ENCODE measurements around the gene SLC5A2. TPM values are rescaled to one million over a fixed set of nuclear protein-coding genes. Genes with fewer than 3 reads are reported as not detected.
A peak's percentile ranks its signal among the peaks of the same experiment; 100 is the strongest.

The SLC5A2 gene
- total and polyA plus RNA-seq, 12 donors: 0.11 to 3.0 (median 1.3) TPM; not detected in 8

- Histone ChIP-seq H3K4me3 (no peak overlapping the region), H3K27ac (no peak overlapping the region), H3K4me1 (replicated peaks in 1 of 2) (peaks cover 7 to 13% of the 10 kb centered on the region in 2 donors), H3K36me3 (replicated peaks in 1 of 2) (peaks cover 0 to 47% of the 10 kb centered on the region in 2 donors), H3K27me3 (no peaks in the 10 kb centered on the region), H3K9me3 (replicated peaks in 1 of 3) (no peaks in the 10 kb centered on the region)
- intact Hi-C loops (cut with DNase I): no loop called here
- TF ChIP-seq POLR2A (IDR thresholded peaks at IDR 0.05): no peak
- no peak for TF ChIP-seq CTCF (IDR thresholded peaks at IDR 0.05)
- DNase-seq: peak in 1 of 7 donors; percentile 6
- 92 to 95% (median 92%) methylated on average over 17 of the region's 17 CpGs for WGBS, 4 donors
Observed at GRCh38 chr16:31464781-31465260, 18.1 kb upstream of the SLC5A2 start.

- TF ChIP-seq CTCF (IDR thresholded peaks at IDR 0.05): no peak
- DNase-seq: no peak
- intact Hi-C loops (cut with DNase I): no loop called here
- H3K4me3 ChIP-seq: no peak overlapping the region
- H3K9me3 ChIP-seq (replicated peaks in 1 of 3): no peaks in the 10 kb centered on the region
- H3K36me3 ChIP-seq (replicated peaks in 1 of 2): peaks cover 0 to 47% of the 10 kb centered on the region in 2 donors
- H3K27me3 ChIP-seq: no peaks in the 10 kb centered on the region
- peaks cover 0 to 3% of the 10 kb centered on the region in 2 donors for H3K4me1 ChIP-seq (replicated peaks in 1 of 2)
- 92 to 94% (median 93%) methylated on average over 13 to 20 of the region's 20 CpGs for WGBS, 4 donors
- no peak overlapping the region for H3K27ac ChIP-seq
Observed at GRCh38 chr16:31465788-31466370, 17.0 kb upstream of the SLC5A2 start.

- no peak for DNase-seq
- peaks cover 0 to 4% of the 10 kb centered on the region in 2 donors for H3K4me1 ChIP-seq (replicated peaks in 1 of 2)
- intact Hi-C loops (cut with DNase I): no loop called here
- H3K9me3 ChIP-seq (replicated peaks in 1 of 3): no peaks in the 10 kb centered on the region
- H3K27me3 ChIP-seq: no peaks in the 10 kb centered on the region
- H3K4me3 ChIP-seq: no peak overlapping the region
- TF ChIP-seq POLR2A (IDR thresholded peaks at IDR 0.05) (no peak), CTCF (IDR thresholded peaks at IDR 0.05) (no peak)
- peaks cover 0 to 47% of the 10 kb centered on the region in 2 donors for H3K36me3 ChIP-seq (replicated peaks in 1 of 2)
- WGBS, 4 donors: 91 to 100% (median 93%) methylated on average over 2 to 18 of the region's 18 CpGs
- H3K27ac ChIP-seq: no peak overlapping the region
Observed at GRCh38 chr16:31466381-31466841, 16.5 kb upstream of the SLC5A2 start.

GRCh38 chr16:31467151-31467773 lies 15.7 kb upstream of the SLC5A2 start:
- Histone ChIP-seq H3K36me3 (replicated peaks in 1 of 2) (peaks cover 0 to 41% of the 10 kb centered on the region in 2 donors), H3K4me3 (no peak overlapping the region), H3K4me1 (replicated peaks in 1 of 2) (peaks cover 0 to 4% of the 10 kb centered on the region in 2 donors), H3K9me3 (replicated peaks in 1 of 3) (no peaks in the 10 kb centered on the region), H3K27me3 (no peaks in the 10 kb centered on the region), H3K27ac (no peak overlapping the region)
- 81 to 89% (median 83%) methylated on average over 5 of the region's 5 CpGs for WGBS, 4 donors
- DNase-seq: no peak
- intact Hi-C loops (cut with DNase I): no loop called here
- no peak for TF ChIP-seq CTCF (IDR thresholded peaks at IDR 0.05)
- TF ChIP-seq POLR2A (IDR thresholded peaks at IDR 0.05): no peak

All from adrenal gland (tissue), 12 donors.